Lung (tissue), 12 donors: ENCODE measurements around the gene GASK1B. TPM values are rescaled to one million over a fixed set of nuclear protein-coding genes. Genes with fewer than 3 reads are reported as not detected.
A peak's percentile ranks its signal among the peaks of the same experiment; 100 is the strongest.

ENCODE experiments used
- ATAC-seq: fragments of 200-7000 bp; cut with Tn5 transposase; one replicate; pipeline ENCODE4 v1.9.1; 2020; ENCODE audit warnings: moderate number of reproducible peaks; ENCODE audit not compliant: insufficient read depth, low FRiP score
- DNase-seq, 3 donors: peaks; one replicate each; pipeline ENCODE4 v3.0.0-alpha.2; 2013 to 2017
- H3K27ac ChIP-seq, 2 donors: one replicate each; pipeline ENCODE4 v1.5.1; 2013; ENCODE audit warnings: mild to moderate bottlenecking in 2 of 2, moderate library complexity in 2 of 2, control low read depth in 1 of 2, inconsistent platforms in 1 of 2, low read depth in 1 of 2, low read length in 1 of 2
- H3K27me3 ChIP-seq, 3 donors: one replicate each; pipeline ENCODE4 v1.5.1; 2013; ENCODE audit warnings: low read length in 2 of 3; ENCODE audit not compliant: control insufficient read depth in 3 of 3, insufficient read depth in 3 of 3
- H3K36me3 ChIP-seq, 4 donors: one replicate each; pipeline ENCODE4 v1.5.1; 2013; ENCODE audit warnings: low read length in 4 of 4, mild to moderate bottlenecking in 1 of 4, moderate library complexity in 1 of 4; ENCODE audit not compliant: control insufficient read depth in 4 of 4, insufficient read depth in 4 of 4
- H3K4me1 ChIP-seq, 5 donors: one replicate each; pipeline ENCODE4 v1.5.1; 2013; ENCODE audit warnings: low read length in 5 of 5, mild to moderate bottlenecking in 2 of 5, moderate library complexity in 1 of 5; ENCODE audit not compliant: control insufficient read depth in 5 of 5, insufficient read depth in 5 of 5
- H3K4me3 ChIP-seq: one replicate; pipeline ENCODE4 v1.5.1; 2013; ENCODE audit warnings: mild to moderate bottlenecking, control low read depth, moderate library complexity
- H3K9ac ChIP-seq, 2 donors: one replicate each; pipeline ENCODE4 v1.5.1; 2013; ENCODE audit warnings: low read length in 2 of 2, control low read depth in 1 of 2; ENCODE audit not compliant: insufficient read depth in 1 of 2
- H3K9me3 ChIP-seq, 4 donors: one replicate each; pipeline ENCODE4 v1.5.1; 2013; ENCODE audit warnings: low read length in 3 of 4, mild to moderate bottlenecking in 1 of 4, moderate library complexity in 1 of 4; ENCODE audit not compliant: control insufficient read depth in 4 of 4, insufficient read depth in 3 of 4
- WGBS, 2 donors: extraction: QIAGEN DNeasy Blood & Tissue Kit; methylation state at CpG; one replicate each; pipeline ENCODE4 v1.1.7; 2013; 5-methylcytosine and 5-hydroxymethylcytosine counted together
- polyA plus RNA-seq, 2 donors: library from polyadenylated mRNA; stranded (reverse); fragments of 200-250 nt; gene quantifications; one replicate each; pipeline ENCODE4 v1.2.1, GENCODE V29; 2013
- total RNA-seq, 2 donors: library from RNA; depleted of rRNA in 1 of 2; stranded (reverse); fragments of >200 nt in 1 of 2; gene quantifications; one replicate each; pipeline ENCODE4 v1.2.1, GENCODE V29; 2014 to 2021
- TF ChIP-seq, protein P1 (sequence below): IDR thresholded peaks from 2 replicates; pipeline ENCODE4 v1.5.1; 2012; ENCODE audit warnings: mild to moderate bottlenecking; ENCODE audit errors: control extremely low read depth, extremely low read depth
- donor health status: control.
- donor health status: control.
- donor health status: Bipolar disorder and iron deficiency.
- donor health status: healthy.
- donor health status: DM: yes; HTN: yes; CAD: no.

Gene GASK1B
- total and polyA plus RNA-seq, 4 donors, result 3.2 to 36.6 (median 30.2) TPM

DNA sequence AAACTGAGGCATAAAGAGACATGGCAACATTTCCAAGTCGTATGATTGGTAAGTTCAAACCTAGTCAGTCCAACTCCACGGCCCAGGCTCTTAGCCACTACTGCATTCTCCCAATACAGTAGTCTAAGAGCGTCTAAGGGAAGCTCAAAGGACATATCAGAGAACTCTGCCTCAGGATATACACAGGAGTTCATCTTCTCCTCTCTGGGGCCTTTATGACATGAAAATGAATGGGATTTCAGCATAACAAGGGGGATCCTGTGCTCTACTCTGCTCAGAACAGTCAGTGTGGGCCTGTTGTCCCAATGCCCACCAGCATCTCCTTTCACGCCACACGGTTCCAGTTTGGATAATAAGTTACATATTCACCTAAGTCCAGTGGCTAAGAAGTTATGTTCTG is 4.2 kb downstream of the GASK1B start:
- peak overlapping the region in 1 of 2 donors; percentile 78 for H3K27ac ChIP-seq
- no peaks in the 10 kb centered on the region for H3K9me3 ChIP-seq
- WGBS, 2 donors, result 88 to 92% methylated on average over 5 of the region's 5 CpGs
- DNase-seq (no peak), ATAC-seq (no peak)
- H3K4me1 ChIP-seq, result peaks cover 0 to 16% (median 9%) of the 10 kb centered on the region in 5 donors
- no peaks in the 10 kb centered on the region for H3K36me3 ChIP-seq
- no peak overlapping the region for H3K9ac ChIP-seq
- no peaks in the 10 kb centered on the region for H3K27me3 ChIP-seq
- no peak overlapping the region for H3K4me3 ChIP-seq
- TF ChIP-seq, protein P1, sequence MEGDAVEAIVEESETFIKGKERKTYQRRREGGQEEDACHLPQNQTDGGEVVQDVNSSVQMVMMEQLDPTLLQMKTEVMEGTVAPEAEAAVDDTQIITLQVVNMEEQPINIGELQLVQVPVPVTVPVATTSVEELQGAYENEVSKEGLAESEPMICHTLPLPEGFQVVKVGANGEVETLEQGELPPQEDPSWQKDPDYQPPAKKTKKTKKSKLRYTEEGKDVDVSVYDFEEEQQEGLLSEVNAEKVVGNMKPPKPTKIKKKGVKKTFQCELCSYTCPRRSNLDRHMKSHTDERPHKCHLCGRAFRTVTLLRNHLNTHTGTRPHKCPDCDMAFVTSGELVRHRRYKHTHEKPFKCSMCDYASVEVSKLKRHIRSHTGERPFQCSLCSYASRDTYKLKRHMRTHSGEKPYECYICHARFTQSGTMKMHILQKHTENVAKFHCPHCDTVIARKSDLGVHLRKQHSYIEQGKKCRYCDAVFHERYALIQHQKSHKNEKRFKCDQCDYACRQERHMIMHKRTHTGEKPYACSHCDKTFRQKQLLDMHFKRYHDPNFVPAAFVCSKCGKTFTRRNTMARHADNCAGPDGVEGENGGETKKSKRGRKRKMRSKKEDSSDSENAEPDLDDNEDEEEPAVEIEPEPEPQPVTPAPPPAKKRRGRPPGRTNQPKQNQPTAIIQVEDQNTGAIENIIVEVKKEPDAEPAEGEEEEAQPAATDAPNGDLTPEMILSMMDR, result no peak

DNA sequence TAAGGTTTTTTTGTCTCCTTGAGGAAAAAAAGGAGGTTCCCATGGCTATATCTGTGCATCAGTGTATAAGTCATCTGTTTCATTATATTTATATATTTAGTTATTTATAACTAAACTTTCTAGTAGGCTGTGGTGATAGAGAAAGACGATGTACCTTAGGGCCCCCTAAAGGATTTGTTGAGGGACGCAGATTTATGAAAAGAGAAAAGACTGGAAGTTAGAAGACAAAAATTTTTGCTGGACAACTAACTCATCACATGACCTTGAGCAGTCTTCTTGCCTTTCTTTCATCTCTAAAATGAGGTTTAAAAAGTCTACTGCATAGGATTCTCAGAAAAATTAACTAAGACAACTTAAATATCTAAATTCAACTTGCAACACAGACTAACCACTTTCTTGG is 6.1 kb downstream of the GASK1B start:
- Histone ChIP-seq H3K27ac (peak overlapping the region in 1 of 2 donors; percentile 49), H3K4me1 (peaks cover 0 to 16% (median 7%) of the 10 kb centered on the region in 5 donors), H3K27me3 (no peaks in the 10 kb centered on the region), H3K9me3 (no peaks in the 10 kb centered on the region), H3K4me3 (no peak overlapping the region), H3K9ac (no peak overlapping the region), H3K36me3 (no peaks in the 10 kb centered on the region)
- 62 to 85% methylated on average over 2 of the region's 2 CpGs for WGBS, 2 donors
- DNase-seq (no peak), ATAC-seq (no peak)
- TF ChIP-seq, protein P1, result no peak

GRCh38 chr4:158164768-158165213 is 8.0 kb downstream of the GASK1B start:
- Histone ChIP-seq H3K9ac (no peak overlapping the region), H3K27me3 (no peaks in the 10 kb centered on the region), H3K27ac (peak overlapping the region in 1 of 2 donors; percentile 84), H3K4me3 (no peak overlapping the region), H3K4me1 (peaks cover 0 to 25% (median 0%) of the 10 kb centered on the region in 5 donors), H3K36me3 (no peaks in the 10 kb centered on the region), H3K9me3 (no peaks in the 10 kb centered on the region)
- no peak for ATAC-seq
- WGBS, 2 donors, result 84 to 92% methylated on average over 3 of the region's 3 CpGs
- no peak for DNase-seq
- TF ChIP-seq, protein P1, result no peak
